Naive B cell (primary cell): ENCODE results near the gene DOCK2. TPM values are rescaled to one million over a fixed set of nuclear protein-coding genes. Genes with fewer than 3 reads are reported as not detected.
A peak's percentile ranks its signal among the peaks of the same experiment; 100 is the strongest.
"Not testable (repeated sequence)": the region's sequence is repeated elsewhere in the genome, so short reads cannot be mapped to it uniquely, and the experiment has no call there.

Source experiments
- ATAC-seq, 2 donors: fragments of 150-1000 bp; cut with Tn5 transposase; 2 replicates each; pipeline ENCODE4 v1.10.0; 2021; ENCODE audit warnings: low read depth in 2 of 2, mild to moderate bottlenecking in 2 of 2, moderate library complexity in 2 of 2
- DNase-seq: peaks from one replicate; pipeline ENCODE4 v3.0.0; 2022
- H3K27ac Mint-ChIP-seq, 6 donors: one replicate each; pipeline ENCODE4 v1.8.0; 2020 to 2022; ENCODE audit warnings: mild to moderate bottlenecking in 6 of 6, mixed read lengths in 6 of 6, moderate library complexity in 5 of 6, inconsistent platforms in 2 of 6
- H3K27me3 Mint-ChIP-seq, 3 donors: one replicate each; pipeline ENCODE4 v1.8.0; 2021 to 2022; ENCODE audit warnings: mixed read lengths in 3 of 3, mild to moderate bottlenecking in 1 of 3
- H3K36me3 Mint-ChIP-seq, 2 donors: one replicate each; pipeline ENCODE4 v1.8.0; 2020 to 2022; ENCODE audit warnings: mixed read lengths in 2 of 2, inconsistent platforms in 1 of 2, mild to moderate bottlenecking in 1 of 2
- H3K4me1 Mint-ChIP-seq, 3 donors: one replicate each; pipeline ENCODE4 v1.8.0; 2020 to 2022; ENCODE audit warnings: mixed read lengths in 3 of 3, inconsistent platforms in 1 of 3, mild to moderate bottlenecking in 1 of 3, moderate library complexity in 1 of 3
- H3K4me3 Mint-ChIP-seq, 8 donors: one replicate each; pipeline ENCODE4 v1.8.0; 2020 to 2022; ENCODE audit warnings: mild to moderate bottlenecking in 8 of 8, mixed read lengths in 8 of 8, moderate library complexity in 8 of 8, inconsistent platforms in 2 of 8
- H3K9me3 Mint-ChIP-seq, 7 donors: one replicate each; pipeline ENCODE4 v1.8.0; 2020 to 2022; ENCODE audit warnings: mixed read lengths in 7 of 7, mild to moderate bottlenecking in 5 of 7, inconsistent platforms in 2 of 7, moderate library complexity in 1 of 7
- polyA plus RNA-seq, 6 donors: library from polyadenylated mRNA; unstranded; fragments of 300-500 nt; fragmentation: Illumina TruSeq; gene quantifications; one replicate each; pipeline ENCODE4 v1.2.3, GENCODE V29; 2021; ENCODE audit warnings: low read depth in 6 of 6

Gene DOCK2
- polyA plus RNA-seq, 6 donors from 2014 or later: 62.1 to 165 (median 106) TPM

GRCh38 chr5:169760229-169760628, 123.2 kb downstream of the DOCK2 start:
- H3K4me1 Mint-ChIP-seq: peaks cover 0 to 5% (median 0%) of the 10 kb centered on the region in 3 donors
- no peak for DNase-seq
- no peaks in the 10 kb centered on the region for H3K27me3 Mint-ChIP-seq
- H3K4me3 Mint-ChIP-seq: no peak overlapping the region
- H3K36me3 Mint-ChIP-seq: peaks cover 33 to 34% of the 10 kb centered on the region in 2 donors
- ATAC-seq: no peak
- peaks cover 0 to 4% (median 0%) of the 10 kb centered on the region in 7 donors for H3K9me3 Mint-ChIP-seq
- H3K27ac Mint-ChIP-seq: no peak overlapping the region

- Mint-ChIP-seq H3K27ac (peak overlapping the region in 3 of 6 donors; percentile 16 to 63 (median 47)), H3K36me3 (peaks cover 41 to 46% of the 10 kb centered on the region in 2 donors)
These were observed 125.4 kb downstream of the DOCK2 start for GRCh38 chr5:169762338-169763095.

GRCh38 chr5:169763376-169764017, 126.4 kb downstream of the DOCK2 start:
- Mint-ChIP-seq H3K36me3 (peaks cover 41 to 51% of the 10 kb centered on the region in 2 donors), H3K4me3 (no peak overlapping the region), H3K9me3 (peaks cover 0 to 9% (median 2%) of the 10 kb centered on the region in 7 donors), H3K27ac (peak overlapping the region in 1 of 6 donors; percentile 47), H3K4me1 (peaks cover 0 to 7% (median 5%) of the 10 kb centered on the region in 3 donors), H3K27me3 (no peaks in the 10 kb centered on the region)
- DNase-seq (no peak), ATAC-seq (no peak)

More at GRCh38 chr5:169762338-169763095, 125.4 kb downstream of the DOCK2 start:
- Mint-ChIP-seq H3K4me3 (no peak overlapping the region), H3K9me3 (peaks cover 0 to 9% (median 2%) of the 10 kb centered on the region in 7 donors), H3K4me1 (peaks cover 0 to 7% (median 5%) of the 10 kb centered on the region in 3 donors), H3K27me3 (no peaks in the 10 kb centered on the region)
- no peak for ATAC-seq
- no peak for DNase-seq

- Mint-ChIP-seq H3K4me1 (peaks cover 0 to 9% (median 7%) of the 10 kb centered on the region in 3 donors), H3K27ac (no peak overlapping the region), H3K27me3 (no peaks in the 10 kb centered on the region), H3K4me3 (no peak overlapping the region), H3K36me3 (peaks cover 41 to 56% of the 10 kb centered on the region in 2 donors), H3K9me3 (peaks cover 0 to 9% (median 2%) of the 10 kb centered on the region in 7 donors)
- DNase-seq: no peak
- ATAC-seq: no peak
These were observed 126.9 kb downstream of the DOCK2 start for GRCh38 chr5:169764018-169764378.

GRCh38 chr5:169765176-169765996, 128.3 kb downstream of the DOCK2 start:
- ATAC-seq (no peak), DNase-seq (no peak)
- peaks cover 0 to 9% (median 7%) of the 10 kb centered on the region in 3 donors for H3K4me1 Mint-ChIP-seq
- H3K27me3 Mint-ChIP-seq: no peaks in the 10 kb centered on the region
- H3K4me3 Mint-ChIP-seq: no peak overlapping the region
- peaks cover 0 to 9% (median 2%) of the 10 kb centered on the region in 7 donors for H3K9me3 Mint-ChIP-seq
- H3K27ac Mint-ChIP-seq: peak overlapping the region in 1 of 6 donors; percentile 48
- peaks cover 41 to 44% of the 10 kb centered on the region in 2 donors for H3K36me3 Mint-ChIP-seq

- peaks cover 37 to 41% of the 10 kb centered on the region in 2 donors for H3K36me3 Mint-ChIP-seq
- not testable (repeated sequence) for H3K27me3 Mint-ChIP-seq, H3K4me3 Mint-ChIP-seq
These were observed 129.9 kb downstream of the DOCK2 start for GRCh38 chr5:169766943-169767342.

GRCh38 chr5:169767938-169768337, 130.9 kb downstream of the DOCK2 start:
- DNase-seq (no peak), ATAC-seq (no peak)
- Mint-ChIP-seq H3K9me3 (peaks cover 0 to 10% (median 2%) of the 10 kb centered on the region in 7 donors), H3K36me3 (peaks cover 38 to 43% of the 10 kb centered on the region in 2 donors), H3K27me3 (no peaks in the 10 kb centered on the region), H3K27ac (peak overlapping the region in 1 of 6 donors; percentile 61), H3K4me1 (peaks cover 0 to 9% (median 7%) of the 10 kb centered on the region in 3 donors), H3K4me3 (no peak overlapping the region)

More at GRCh38 chr5:169766943-169767342, 129.9 kb downstream of the DOCK2 start:
- ATAC-seq, H3K9me3 Mint-ChIP-seq, DNase-seq, H3K4me1 Mint-ChIP-seq: not testable (repeated sequence)
- H3K27ac Mint-ChIP-seq: peak overlapping the region in 1 of 6 donors; percentile 38

- Mint-ChIP-seq H3K27ac (peak overlapping the region in 3 of 6 donors; percentile 32 to 80 (median 44)), H3K4me1 (peaks cover 0 to 9% (median 7%) of the 10 kb centered on the region in 3 donors), H3K36me3 (peaks cover 43 to 47% of the 10 kb centered on the region in 2 donors), H3K9me3 (peaks cover 0 to 10% (median 2%) of the 10 kb centered on the region in 7 donors), H3K27me3 (no peaks in the 10 kb centered on the region), H3K4me3 (no peak overlapping the region)
- DNase-seq (no peak), ATAC-seq (no peak)
These were observed 131.3 kb downstream of the DOCK2 start for GRCh38 chr5:169768416-169768815.

- Mint-ChIP-seq H3K27ac (no peak overlapping the region), H3K4me3 (no peak overlapping the region), H3K27me3 (no peaks in the 10 kb centered on the region), H3K36me3 (peaks cover 43 to 48% of the 10 kb centered on the region in 2 donors), H3K9me3 (peaks cover 0 to 10% (median 2%) of the 10 kb centered on the region in 7 donors), H3K4me1 (peaks cover 0 to 9% (median 7%) of the 10 kb centered on the region in 3 donors)
- ATAC-seq: no peak
- DNase-seq: no peak
These were observed 133.0 kb downstream of the DOCK2 start for GRCh38 chr5:169770109-169770508.

- H3K27me3 Mint-ChIP-seq: no peaks in the 10 kb centered on the region
- DNase-seq (no peak), ATAC-seq (no peak)
- H3K27ac Mint-ChIP-seq: peak overlapping the region in 2 of 6 donors; percentile 23 to 89
- peaks cover 31 to 34% of the 10 kb centered on the region in 2 donors for H3K36me3 Mint-ChIP-seq
- H3K4me3 Mint-ChIP-seq: no peak overlapping the region
- peaks cover 0 to 2% (median 0%) of the 10 kb centered on the region in 7 donors for H3K9me3 Mint-ChIP-seq
- H3K4me1 Mint-ChIP-seq: peaks cover 3 to 8% (median 5%) of the 10 kb centered on the region in 3 donors
These were observed 135.2 kb downstream of the DOCK2 start for GRCh38 chr5:169772256-169772655.

- Mint-ChIP-seq H3K27me3 (no peaks in the 10 kb centered on the region), H3K36me3 (peaks cover 27 to 34% of the 10 kb centered on the region in 2 donors), H3K9me3 (peaks cover 0 to 2% (median 0%) of the 10 kb centered on the region in 7 donors), H3K4me1 (peaks cover 7 to 12% (median 8%) of the 10 kb centered on the region in 3 donors), H3K4me3 (no peak overlapping the region), H3K27ac (peak overlapping the region in 3 of 6 donors; percentile 18 to 88 (median 78))
- DNase-seq (no peak), ATAC-seq (no peak)
These were observed 135.6 kb downstream of the DOCK2 start for GRCh38 chr5:169772688-169773087.

GRCh38 chr5:169777159-169777558, 140.1 kb downstream of the DOCK2 start:
- H3K27ac Mint-ChIP-seq: peak overlapping the region in 2 of 6 donors; percentile 24 to 82

More at GRCh38 chr5:169777159-169777558, 140.1 kb downstream of the DOCK2 start:
- ATAC-seq: no peak
- no peak for DNase-seq
- Mint-ChIP-seq H3K36me3 (peaks cover 23 to 27% of the 10 kb centered on the region in 2 donors), H3K4me1 (peaks cover 22 to 25% (median 22%) of the 10 kb centered on the region in 3 donors), H3K27me3 (no peaks in the 10 kb centered on the region), H3K9me3 (peaks cover 0 to 2% (median 0%) of the 10 kb centered on the region in 7 donors), H3K4me3 (no peak overlapping the region)
